ENCODE results near the gene TBX2. TPM values are rescaled to one million over a fixed set of nuclear protein-coding genes. Genes with fewer than 3 reads are reported as not detected.

The TBX2 gene
- total RNA-seq, 1 donor from 2014 or later: 55.9 TPM

DNA sequence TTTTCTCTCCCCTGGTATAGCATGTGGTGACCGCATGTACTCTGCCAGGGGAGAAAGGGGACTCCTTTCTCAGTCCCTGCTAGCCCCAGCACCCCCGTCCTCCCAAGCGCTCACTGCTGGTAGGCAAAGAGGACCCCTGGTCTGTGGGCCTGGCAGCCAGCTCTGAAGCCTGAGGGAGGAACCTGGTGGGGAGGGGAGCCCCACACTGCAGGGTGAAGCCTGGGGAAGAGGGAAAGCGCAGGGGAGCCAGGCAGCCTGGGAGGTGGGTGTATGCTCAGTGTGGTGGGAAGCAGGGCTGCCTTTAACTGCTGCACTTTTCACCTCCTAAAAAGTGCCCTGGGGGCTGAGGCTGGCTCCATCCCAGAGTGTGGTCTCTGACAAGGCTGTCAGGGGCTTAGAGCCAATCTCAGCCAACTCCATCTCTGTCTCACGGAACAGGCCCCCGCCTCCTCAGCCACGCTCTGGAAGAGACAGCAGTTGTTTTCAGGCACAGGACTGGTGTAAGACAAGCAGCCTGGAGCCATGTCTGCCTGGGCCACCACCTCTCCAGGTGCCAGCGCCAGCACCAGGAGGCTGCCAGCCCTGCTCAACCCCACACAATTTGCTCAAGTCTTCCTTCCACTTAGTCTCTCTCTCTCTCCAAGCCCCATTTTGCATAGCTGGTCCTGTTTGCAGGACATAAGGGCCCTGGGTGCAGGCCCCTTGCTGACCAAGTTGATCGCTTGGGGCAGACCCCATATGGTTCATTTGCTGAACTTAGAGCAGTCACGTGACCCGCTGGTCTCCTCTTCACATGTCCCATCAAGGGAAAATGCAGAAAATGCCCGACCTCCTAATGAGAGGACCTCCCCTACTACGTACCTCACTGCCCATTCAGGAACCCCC is 14.7 kb upstream of the TBX2 start:
- H3K36me3 Mint-ChIP-seq: no peaks in the 10 kb centered on the region
- peaks cover 16% of the 10 kb centered on the region for H3K27me3 Mint-ChIP-seq
- no peaks in the 10 kb centered on the region for H3K9me3 Mint-ChIP-seq
- no peak overlapping the region for H3K4me3 Mint-ChIP-seq
- DNase-seq (ENCODE audit: extremely low spot score, unreplicated experiment): no peak
- TF ChIP-seq CTCF (conservative IDR thresholded peaks at IDR 0.05): no peak
- H3K27ac Mint-ChIP-seq: no peak overlapping the region
- H3K4me1 Mint-ChIP-seq (ENCODE audit: unreplicated experiment): peaks cover 37% of the 10 kb centered on the region

GRCh38 chr17:61385577-61386236 is 13.9 kb upstream of the TBX2 start:
- no peak for TF ChIP-seq CTCF (conservative IDR thresholded peaks at IDR 0.05)
- peaks cover 16% of the 10 kb centered on the region for H3K27me3 Mint-ChIP-seq
- DNase-seq (ENCODE audit: extremely low spot score, unreplicated experiment): no peak
- H3K36me3 Mint-ChIP-seq: no peaks in the 10 kb centered on the region
- H3K4me3 Mint-ChIP-seq: no peak overlapping the region
- no peak overlapping the region for H3K27ac Mint-ChIP-seq
- H3K9me3 Mint-ChIP-seq: no peaks in the 10 kb centered on the region
- peaks cover 40% of the 10 kb centered on the region for H3K4me1 Mint-ChIP-seq (ENCODE audit: unreplicated experiment)

- H3K9me3 Mint-ChIP-seq: no peaks in the 10 kb centered on the region
- no peak for DNase-seq (ENCODE audit: extremely low spot score, unreplicated experiment)
- peaks cover 21% of the 10 kb centered on the region for H3K27me3 Mint-ChIP-seq
- no peak overlapping the region for H3K27ac Mint-ChIP-seq
- no peaks in the 10 kb centered on the region for H3K36me3 Mint-ChIP-seq
- no peak overlapping the region for H3K4me3 Mint-ChIP-seq
- no peak for TF ChIP-seq CTCF (conservative IDR thresholded peaks at IDR 0.05)
- peaks cover 39% of the 10 kb centered on the region for H3K4me1 Mint-ChIP-seq (ENCODE audit: unreplicated experiment)
Measured at GRCh38 chr17:61386251-61386650, 13.4 kb upstream of the TBX2 start.

DNA sequence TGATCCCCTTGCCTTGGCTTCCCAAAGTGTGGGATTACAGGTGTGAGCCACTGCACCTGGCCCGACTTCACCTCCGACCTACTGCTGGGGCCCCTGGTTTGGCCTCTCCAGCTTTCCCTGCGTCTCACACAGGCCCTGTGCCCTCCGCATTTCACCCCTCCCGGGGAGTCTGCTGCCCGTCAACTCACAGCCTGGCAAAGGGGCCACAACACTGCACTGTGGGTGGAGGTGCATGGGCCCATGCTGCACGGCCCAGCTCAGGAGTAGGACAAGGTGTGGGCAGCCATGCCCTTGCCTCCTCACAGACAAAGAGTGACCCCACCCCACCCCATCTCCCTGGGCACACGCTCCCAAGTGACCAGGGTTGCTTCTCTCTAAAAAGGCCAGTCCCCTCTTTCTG is 12.6 kb upstream of the TBX2 start:
- no peak overlapping the region for H3K4me3 Mint-ChIP-seq
- H3K27ac Mint-ChIP-seq: no peak overlapping the region
- no peak for TF ChIP-seq CTCF (conservative IDR thresholded peaks at IDR 0.05)
- DNase-seq (ENCODE audit: extremely low spot score, unreplicated experiment): no peak
- H3K4me1 Mint-ChIP-seq (ENCODE audit: unreplicated experiment): peaks cover 33% of the 10 kb centered on the region
- H3K36me3 Mint-ChIP-seq: peaks cover under 1% of the 10 kb centered on the region
- no peaks in the 10 kb centered on the region for H3K9me3 Mint-ChIP-seq
- H3K27me3 Mint-ChIP-seq: peaks cover 26% of the 10 kb centered on the region

GRCh38 chr17:61387511-61388305 is 11.9 kb upstream of the TBX2 start:
- DNase-seq (ENCODE audit: extremely low spot score, unreplicated experiment): no peak
- H3K4me1 Mint-ChIP-seq (ENCODE audit: unreplicated experiment): peaks cover 33% of the 10 kb centered on the region

More at GRCh38 chr17:61387511-61388305, 11.9 kb upstream of the TBX2 start:
- TF ChIP-seq CTCF (conservative IDR thresholded peaks at IDR 0.05): no peak
- H3K9me3 Mint-ChIP-seq: no peaks in the 10 kb centered on the region
- H3K4me3 Mint-ChIP-seq: no peak overlapping the region
- H3K27ac Mint-ChIP-seq: no peak overlapping the region
- peaks cover 6% of the 10 kb centered on the region for H3K36me3 Mint-ChIP-seq
- H3K27me3 Mint-ChIP-seq: peaks cover 32% of the 10 kb centered on the region

Data from type B pancreatic cell (in vitro differentiated cells).